IPS-11a (cell line): ENCODE results near the gene DHRS13.

Experiments used
- H3K4me3 ChIP-seq: one replicate; pipeline ENCODE4 v1.5.1; 2013; ENCODE audit warnings: low read depth, low read length, control low read depth

Gene DHRS13

DNA sequence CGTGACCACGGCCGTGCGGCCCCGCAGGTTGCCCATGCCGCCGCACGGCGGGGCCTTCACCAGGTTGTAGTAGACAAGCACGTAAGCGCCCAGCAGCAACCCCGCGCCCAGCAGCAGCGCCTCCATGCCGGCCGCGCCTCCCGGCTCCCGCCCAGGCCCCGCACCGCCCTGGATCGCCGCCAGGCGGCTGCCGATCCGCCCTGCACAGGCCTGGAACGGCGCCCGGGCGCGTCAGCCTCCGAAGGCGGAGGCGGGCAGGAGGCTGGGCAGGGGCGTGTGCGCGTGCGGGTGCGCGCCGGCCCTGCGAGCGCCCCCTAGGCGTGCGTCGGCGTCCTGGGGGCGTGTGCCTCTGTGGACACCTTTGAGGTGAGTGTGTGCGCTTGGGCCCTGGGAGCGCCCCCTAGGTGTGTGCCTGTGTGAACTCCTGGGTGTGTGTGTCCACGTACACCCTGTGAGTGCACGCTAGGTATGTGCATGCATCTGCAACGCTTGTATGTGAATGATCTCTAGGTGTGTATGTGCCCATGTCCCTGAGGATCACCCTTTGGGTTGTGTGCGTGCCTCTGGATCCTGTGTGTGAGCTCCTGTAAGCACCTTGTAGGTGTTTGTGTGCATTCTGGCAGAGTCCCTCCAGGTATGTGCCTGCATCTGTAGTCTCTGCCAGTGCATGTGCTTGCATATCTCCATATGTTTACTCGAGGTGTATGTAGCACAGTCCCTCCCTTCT is at the start of gene DHRS13:
DHRS13 (minus strand) TSS at position 261 of the 727 bp plus-strand sequence; CDS start at position 126, 135 bp downstream.
- peak within 1 kb of the TSS; percentile 69 for H3K4me3 ChIP-seq

GRCh38 chr17:28951991-28952975 is 49.4 kb upstream of the DHRS13 start:
- peak overlapping the region; percentile 79 for H3K4me3 ChIP-seq

DNA sequence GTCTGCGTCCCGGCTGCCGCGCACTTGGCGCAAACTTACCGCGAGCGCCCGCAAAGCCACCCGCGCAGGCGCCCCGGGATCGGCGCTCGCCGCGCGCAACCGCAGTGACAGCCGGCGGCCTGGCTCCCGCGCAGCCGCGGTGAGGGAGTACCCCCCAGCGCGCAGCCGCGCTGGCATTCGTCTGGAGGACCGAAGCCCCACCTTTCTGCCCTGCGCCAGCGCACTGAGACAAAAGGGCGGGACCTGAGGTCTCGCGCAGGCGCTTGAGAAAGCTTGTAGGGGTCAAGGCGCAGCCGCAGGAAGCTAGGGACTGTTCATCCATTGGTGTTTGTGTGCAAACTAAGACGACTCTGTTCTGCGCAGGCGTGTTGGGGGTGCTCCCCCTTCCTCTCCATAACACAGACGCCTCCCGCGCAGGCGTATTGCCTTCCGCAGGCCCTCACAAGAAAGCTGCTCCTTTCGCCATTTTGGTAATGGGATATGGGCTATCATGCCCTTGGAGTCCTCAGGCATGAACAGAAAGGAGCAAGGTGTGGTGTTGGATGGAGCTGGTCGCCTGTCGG is 48.6 kb upstream of the DHRS13 start, which contains the start of gene PHF12:
PHF12 (minus strand) TSS at position 91 of the 563 bp plus-strand sequence. CDS start 558 bp downstream, outside the sequence.
- peak within 1 kb of the TSS; percentile 95 for H3K4me3 ChIP-seq

- peak overlapping the region; percentile 95 for H3K4me3 ChIP-seq
Observed at GRCh38 chr17:28950752-28951427, 48.0 kb upstream of the DHRS13 start.

DNA sequence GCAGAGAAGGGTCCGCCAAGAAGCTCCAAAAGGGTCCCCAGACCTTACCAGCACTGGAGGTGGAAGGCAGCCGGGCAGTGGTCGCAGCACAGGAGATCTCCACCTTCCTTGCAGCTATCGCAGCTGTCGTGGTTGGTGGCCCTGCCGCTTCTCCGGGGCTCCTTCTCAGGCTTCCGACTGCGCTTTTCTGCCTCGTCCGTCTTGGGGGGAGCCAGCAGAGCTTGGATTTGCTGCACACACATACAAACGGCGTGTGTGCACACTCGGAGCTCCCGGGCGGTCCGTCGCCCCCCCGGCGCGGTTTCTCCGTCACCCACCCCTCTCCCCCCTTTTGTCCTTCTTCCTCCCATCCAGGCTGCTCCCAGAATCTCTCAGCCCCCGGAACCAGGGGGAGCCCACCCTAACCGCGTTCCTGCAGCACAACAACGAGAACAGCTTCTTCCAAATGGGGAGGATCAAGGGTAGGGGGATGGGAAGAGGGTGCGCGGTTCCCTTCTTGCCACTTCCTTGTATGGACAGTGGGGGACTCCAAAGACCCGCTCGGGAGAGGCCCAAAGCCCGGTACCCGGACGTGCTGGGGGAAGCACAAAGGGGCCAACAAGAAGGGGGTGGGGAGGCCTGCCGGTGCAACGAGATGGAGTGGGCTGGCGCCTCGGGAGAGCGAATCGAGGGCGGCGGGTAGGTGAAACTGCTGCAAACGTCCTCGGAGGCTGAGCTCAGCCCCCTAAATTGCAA is 47.3 kb upstream of the DHRS13 start:
- peak overlapping the region; percentile 95 for H3K4me3 ChIP-seq

GRCh38 chr17:28949185-28950016 is 46.5 kb upstream of the DHRS13 start:
- peak overlapping the region; percentile 95 for H3K4me3 ChIP-seq

DNA sequence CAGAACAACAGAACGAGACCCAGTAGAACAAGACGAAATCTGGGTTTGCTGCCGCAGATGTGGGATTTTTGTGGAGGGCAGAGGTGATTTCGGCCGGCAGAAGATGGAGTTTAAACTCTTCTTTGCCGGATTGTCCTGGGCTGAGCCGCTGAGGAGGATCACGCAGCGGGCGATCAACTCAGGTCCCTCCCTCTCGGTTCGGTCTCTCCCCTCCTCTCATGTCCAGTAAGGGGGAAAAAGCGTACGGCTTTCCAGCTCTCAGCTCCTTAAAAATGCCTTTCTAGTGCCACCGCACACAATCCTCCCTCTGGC is 46.0 kb upstream of the DHRS13 start:
- H3K4me3 ChIP-seq, result peak overlapping the region; percentile 95

DNA sequence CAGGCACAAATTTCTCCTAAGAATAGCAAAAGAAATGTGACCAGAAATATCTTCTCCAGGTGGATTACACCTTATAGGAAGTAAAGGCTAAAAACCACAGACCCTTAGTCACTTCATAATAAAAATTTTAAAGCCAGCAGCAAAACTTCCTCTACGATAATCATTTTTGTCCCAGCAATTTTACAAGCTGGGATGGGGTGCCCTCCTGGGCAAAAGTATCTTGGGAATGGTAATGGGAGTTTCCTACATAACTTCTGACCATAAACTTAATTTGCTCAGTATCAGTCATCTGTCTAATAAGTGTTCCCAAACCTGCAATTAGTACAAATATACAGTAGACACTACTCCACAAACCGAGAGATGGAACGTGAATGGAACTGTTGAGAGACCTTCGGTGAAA is 45.5 kb upstream of the DHRS13 start:
- peak overlapping the region; percentile 95 for H3K4me3 ChIP-seq

DNA sequence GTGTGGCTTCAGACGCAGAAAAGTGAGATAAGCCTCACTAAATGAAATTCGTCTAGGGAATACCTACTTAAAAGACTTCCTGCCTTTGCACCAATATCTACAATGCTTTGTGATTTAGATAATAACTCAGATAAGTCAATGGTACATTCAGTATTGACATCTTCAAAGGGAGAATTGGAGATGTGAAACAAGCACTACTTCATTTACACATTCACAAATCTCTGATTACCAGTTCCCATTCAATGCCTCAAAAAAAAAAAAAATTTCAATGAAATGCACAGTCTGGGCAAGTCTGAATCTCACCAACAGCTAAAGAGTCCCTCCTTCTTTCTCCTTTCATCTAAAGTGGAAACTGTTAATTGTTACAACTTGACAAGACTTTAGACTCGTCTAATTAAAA is 44.8 kb upstream of the DHRS13 start:
- no peak overlapping the region for H3K4me3 ChIP-seq

DNA sequence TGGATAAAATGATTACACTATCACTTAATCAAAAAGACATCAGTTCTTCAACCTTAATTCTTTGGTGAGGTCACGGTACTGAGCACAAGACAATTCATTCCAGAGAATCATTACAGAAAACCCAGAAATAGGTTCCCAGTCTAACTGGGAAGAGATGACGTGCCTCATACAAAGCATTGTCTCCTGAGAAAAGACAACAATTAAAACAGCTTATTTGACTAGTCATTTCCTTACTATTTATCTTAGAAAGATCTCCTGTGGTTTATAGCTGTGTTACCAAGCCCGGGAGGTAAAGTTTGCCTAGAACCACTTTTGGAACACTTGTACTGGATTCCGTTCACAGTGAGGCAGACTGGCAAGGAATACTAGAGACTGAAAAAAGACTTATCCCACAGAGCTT is 43.4 kb upstream of the DHRS13 start:
- no peak overlapping the region for H3K4me3 ChIP-seq

DNA sequence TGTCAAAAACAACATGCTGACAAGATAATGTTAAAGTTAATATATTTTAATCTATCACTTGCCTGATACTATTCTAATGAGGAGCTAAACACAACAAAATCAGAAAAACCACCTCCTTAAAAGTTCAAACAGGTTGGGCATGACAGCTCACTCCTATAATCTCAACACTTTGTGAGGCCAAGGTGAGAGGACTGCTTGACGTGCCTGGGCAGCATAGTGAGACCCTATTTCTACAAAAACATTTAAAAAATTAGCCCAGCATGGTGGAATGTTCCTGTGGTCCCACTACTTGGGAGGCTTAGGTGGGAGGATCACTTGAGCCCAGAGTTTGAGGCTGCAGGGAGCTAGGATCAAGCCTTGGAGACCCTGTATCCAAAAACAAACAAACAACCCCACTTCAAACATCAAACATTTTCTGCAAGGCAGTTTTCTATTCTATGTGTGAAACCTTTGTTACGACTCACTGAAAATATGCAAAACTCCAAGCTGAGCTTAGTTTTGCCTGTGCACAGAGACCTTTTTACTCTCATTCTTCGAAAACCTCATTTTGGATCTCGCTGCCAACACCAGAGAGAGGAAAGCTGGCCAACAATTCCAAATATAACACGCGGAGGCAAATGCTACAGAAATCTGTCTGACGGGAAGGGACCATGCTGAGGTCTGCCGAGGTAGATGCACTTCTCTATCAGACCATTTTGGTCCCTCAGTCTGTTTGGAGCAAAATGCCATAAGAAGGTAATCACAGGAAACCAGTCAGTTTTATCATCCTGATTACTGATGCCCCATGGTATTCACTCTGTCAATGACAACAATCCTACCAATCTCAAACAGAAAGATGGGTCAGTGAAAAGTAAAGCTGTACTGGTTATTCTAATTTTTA is 42.2 kb upstream of the DHRS13 start:
- no peak overlapping the region for H3K4me3 ChIP-seq

DNA sequence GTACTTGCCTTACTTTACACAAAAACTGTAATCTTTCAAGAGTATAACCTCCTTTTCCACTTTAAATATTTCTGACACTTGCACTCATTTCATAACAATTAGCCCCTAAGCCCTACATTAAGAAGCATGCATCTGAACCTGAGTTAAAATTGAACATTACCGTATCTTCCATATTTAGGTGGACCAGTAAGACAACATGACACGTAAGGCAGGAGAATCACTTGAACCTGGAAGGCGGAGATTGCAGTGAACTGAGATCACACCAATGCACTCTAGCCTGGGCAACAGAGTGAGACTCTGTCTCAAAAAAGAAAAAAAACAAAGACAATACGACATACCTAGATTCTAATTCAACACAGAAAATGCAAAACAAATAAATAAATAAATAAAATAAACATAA is 41.5 kb upstream of the DHRS13 start:
- H3K4me3 ChIP-seq, result no peak overlapping the region

GRCh38 chr17:28942925-28943324 is 40.0 kb upstream of the DHRS13 start:
- H3K4me3 ChIP-seq, result no peak overlapping the region

GRCh38 chr17:28941251-28941650 is 38.4 kb upstream of the DHRS13 start:
- H3K4me3 ChIP-seq, result no peak overlapping the region

GRCh38 chr17:28940675-28941074 is 37.8 kb upstream of the DHRS13 start:
- H3K4me3 ChIP-seq, result no peak overlapping the region

GRCh38 chr17:28940142-28940541 is 37.3 kb upstream of the DHRS13 start:
- no peak overlapping the region for H3K4me3 ChIP-seq

DNA sequence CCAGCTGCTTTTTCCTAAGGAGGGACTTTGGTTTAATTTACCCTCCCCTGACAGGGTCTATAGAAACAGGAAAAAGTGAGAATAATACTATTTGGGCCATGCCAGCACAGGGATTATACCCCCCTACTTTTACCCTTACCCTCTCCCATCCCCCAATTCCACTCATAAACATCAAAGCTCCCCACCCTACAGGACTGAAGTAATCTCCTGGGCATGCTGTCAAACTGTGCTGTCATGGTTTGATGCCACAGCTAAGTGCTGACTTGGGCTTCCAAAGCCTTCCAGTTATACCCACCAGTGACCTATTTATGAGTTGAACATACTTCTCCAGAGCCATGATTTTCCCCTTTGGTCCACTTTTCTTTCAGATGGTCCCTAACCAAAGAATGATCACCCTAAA is 35.7 kb upstream of the DHRS13 start:
- H3K4me3 ChIP-seq, result no peak overlapping the region

DNA sequence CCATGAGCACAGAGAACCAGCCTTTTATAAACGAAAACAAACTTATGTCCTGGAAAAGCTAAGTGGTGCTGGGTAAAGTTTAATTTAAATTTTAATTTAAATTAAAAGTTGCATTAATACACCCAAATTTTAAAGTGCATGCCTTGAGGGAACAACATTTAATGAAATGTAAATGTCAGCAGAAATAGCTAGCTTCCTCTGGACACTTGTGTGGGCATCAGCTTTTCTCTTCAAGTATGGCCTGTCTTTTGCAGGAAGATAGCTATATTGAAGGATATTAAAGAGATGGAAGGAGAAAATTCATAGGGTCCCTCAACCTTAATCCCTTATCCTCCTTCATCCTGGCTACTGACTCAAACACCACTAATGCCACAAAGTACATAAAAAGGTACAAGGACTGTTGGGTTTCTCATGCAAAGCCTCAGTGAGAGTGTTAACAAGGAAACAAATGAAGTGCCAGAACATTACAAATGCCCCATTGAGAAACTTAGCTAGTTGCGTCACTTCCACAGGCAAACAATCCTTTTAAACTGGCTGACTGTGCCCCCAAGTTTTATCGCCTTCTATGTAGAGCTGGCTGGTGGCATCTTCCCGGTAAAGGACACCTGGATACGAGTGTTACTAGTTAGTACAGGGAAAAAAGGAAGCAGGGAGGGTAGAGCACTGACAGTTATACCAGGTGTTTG is 34.3 kb upstream of the DHRS13 start:
- no peak overlapping the region for H3K4me3 ChIP-seq
